Measurements from ENCODE around the gene ABCD4.

Gene ABCD4

DNA sequence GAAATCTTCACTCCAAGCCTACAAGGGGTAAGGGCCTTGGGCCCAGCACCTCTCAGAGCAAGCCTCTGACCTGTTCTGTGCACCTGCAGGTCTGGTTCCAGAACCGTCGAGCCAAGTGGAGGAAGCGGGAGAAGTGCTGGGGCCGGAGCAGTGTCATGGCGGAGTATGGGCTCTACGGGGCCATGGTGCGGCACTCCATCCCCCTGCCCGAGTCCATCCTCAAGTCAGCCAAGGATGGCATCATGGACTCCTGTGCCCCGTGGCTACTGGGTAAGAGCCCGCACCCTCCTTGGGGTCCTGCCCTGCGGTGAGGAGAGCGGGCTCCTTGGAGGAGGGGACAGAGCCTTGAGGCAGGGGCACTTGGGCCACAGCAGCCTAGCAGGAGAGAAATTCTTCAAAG, 43.2 kb downstream of the ABCD4 start:
- no peak for DNase-seq (ENCODE audit: low read depth)

DNA sequence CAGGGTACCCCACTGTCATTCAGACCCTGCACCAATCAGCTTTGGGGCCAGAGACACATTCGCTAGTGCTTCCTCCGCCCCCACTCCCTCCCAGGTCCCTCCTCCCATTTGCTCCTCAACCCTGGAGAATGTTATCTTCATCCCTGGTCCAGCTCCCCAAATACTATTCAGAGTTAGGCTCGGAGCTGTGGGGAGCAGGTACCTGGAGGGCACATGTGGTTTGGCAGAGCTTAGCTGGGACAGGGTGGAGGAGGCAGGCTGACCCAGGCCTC, 44.0 kb downstream of the ABCD4 start:
- no peak for DNase-seq (ENCODE audit: low read depth)

DNA sequence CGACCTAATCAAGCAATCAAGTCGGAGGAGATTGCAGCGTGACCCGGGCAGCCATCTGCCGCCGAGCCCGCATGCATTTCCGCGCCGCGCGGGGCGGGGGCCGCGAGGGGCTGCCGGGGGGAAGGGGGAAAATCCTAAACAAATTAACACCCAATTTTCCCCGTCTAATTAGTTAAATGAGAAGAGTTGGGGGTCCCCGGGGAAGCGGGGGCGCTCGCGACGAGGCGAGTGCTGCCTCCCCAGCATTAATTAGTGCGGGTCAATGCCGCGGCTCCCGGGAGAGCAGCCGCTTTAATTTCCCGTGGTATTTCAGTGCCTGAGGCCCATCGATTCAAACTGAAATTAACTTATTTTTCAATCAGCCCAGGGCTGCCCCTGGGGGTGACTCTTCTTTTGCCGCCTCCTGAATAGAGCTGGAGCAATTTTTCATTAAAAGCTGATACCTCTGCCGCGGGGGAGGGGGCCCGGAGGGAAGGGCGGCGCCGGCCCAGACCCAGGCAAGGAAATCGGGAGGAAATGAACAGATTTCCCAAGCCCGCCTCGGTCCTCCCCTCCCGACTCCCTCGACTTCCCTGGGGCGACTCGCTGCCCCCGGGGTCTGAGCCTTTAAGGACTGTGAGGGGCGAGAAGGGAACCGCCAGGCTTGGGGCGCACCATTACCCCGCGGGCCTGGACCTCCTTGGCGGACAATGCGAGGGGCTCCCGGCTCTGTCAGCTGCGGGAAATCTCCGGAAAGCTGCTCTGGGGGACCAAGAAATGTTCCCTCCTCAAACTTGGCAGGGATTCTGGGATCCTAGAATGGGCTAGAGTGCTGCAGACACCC, 44.6 kb downstream of the ABCD4 start:
- DNase-seq (ENCODE audit: low read depth), result no peak

DNA sequence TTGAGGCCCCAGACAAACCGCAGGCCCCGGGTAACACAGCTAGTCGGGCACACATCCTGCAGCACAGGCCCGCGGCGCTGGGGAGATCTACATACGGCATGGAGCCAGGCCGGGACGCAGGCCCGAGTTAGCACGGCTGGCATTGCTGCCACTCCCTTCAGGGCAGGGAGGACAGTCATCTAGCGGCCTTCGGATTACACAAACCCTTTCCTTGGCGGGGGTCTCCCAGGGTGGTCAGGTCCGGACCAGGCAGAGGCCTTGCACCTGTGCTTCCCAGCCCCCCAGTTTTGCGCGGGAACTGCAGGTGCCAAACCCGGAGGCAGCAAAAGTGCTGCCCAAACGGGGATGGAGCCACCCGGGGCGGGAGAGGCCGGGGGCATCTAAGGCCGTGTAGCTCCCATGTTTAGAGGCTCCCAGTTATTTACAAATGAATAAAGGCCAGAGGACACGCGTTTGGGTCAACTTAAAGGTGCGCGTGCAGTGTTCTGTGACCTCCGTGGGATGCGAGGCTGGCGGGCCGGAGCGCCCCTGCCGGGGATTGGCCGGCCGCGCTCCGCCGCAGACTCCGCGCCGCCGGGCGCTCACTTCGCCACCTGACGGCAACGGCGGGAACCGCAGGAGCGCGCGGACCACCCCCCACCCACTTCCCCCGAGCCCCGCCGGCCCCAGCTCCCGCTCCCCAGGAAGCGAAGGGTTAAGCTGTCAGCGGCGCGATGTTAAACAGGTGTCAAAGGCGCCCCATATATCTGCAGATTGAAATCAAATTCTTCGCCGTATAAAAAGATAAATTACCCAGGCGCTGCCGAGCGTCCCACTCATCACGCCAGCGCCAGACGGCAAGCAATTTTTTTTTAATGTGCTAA, 45.4 kb downstream of the ABCD4 start:
- DNase-seq (ENCODE audit: low read depth), result peak; percentile 51

DNA sequence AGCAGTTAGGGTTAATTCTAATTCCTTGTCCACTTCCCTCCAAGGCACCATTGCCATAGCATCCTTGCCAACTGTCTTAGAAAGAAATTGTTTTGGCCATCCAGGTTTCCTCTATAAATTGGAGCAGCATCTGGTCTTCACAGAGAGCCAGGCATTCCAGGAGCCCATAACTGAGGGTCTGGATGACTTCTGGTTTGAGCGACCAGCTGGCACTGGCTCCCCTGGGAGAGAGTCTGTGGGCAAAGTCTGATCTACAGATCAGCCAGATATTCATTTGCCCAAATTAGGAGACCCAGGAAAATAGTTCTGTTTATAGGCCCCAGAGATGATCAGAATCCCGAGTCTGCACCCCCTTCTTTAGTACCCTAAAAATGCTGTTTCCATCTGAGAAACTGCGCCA, 47.5 kb downstream of the ABCD4 start:
- no peak for DNase-seq (ENCODE audit: low read depth)

DNA sequence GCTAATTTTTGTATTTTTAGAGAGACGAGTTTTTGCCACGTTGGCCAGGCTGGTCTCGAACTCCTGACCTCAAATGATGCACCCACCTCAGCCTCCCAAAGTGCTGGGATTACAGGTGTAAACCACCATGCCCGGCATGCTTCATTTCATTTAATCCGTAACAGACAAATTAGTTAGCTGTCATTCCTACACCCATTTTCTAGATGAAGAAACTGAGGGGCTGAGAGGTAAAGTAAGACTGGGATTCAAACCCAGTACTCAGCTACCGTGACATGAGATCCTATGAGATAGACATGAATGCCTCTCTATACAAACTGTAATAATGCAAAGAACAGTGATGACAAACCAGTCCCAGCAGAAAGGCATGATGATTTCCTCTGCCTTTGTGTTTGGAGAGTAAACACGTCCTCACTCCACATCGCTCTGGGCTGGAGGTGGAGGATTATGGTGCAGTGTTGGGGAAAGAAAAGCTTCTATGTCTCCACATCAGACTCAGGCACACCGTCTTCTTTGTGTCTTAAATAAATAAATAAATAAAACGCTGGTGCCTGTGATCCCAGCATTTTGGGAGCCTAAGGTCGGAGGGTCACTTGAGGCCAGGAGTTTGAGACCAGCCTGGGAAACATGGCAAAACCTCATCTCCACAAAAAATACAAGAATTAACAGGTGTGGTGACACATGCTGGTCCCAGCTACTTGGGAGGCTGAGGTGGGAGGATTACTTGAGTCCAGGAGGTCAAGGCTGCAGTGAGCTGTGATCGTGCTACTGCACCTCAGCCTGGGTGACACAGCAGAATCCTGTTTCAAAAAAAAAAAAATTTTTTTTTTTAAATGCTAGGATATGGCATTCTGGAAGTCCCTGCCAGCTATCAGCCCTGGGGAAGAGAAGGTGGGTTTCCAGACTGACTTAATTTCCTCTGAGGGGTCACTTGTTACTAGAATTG, 53.0 kb downstream of the ABCD4 start:
- DNase-seq (ENCODE audit: low read depth), result no peak

DNA sequence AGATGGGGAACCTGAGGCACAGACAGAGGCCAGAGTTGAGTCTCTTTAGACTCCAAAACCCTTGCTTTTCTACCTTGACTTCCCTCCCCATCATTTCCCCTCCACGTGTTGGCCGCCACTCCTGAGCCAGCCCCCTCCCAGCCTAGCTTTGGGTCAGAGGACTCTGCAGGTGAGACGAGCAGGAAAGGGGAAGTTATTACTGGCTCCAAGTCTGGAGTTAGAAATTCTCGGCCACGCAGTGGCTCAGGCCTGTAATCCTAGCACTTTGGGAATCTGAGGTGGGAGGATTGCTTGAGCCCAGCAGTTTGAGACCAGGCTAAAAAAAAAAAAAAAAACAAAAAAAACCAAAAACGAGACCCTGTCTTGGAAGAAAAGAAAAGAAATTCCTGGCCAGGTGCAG, 54.7 kb downstream of the ABCD4 start:
- no peak for DNase-seq (ENCODE audit: low read depth)

DNA sequence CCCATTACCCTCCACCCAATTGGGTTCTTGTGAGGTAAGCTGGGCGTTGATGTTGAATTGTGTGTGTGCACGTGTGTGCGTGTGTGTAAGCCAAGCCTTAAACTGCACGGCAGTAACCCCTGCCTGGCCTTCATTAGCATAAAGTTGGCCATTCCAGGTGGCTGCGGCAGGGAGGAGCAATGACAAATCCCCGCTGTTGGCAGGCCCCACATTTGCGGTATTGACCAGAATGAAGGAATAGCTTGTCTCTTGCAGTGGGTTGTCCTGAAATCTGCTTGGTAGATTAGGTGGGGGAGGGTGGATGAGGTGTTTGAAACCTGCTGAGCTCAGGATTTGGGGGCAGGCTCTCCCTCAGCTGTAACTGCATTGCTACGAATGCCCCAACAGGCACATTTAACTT, 56.2 kb downstream of the ABCD4 start:
- no peak for DNase-seq (ENCODE audit: low read depth)

DNA sequence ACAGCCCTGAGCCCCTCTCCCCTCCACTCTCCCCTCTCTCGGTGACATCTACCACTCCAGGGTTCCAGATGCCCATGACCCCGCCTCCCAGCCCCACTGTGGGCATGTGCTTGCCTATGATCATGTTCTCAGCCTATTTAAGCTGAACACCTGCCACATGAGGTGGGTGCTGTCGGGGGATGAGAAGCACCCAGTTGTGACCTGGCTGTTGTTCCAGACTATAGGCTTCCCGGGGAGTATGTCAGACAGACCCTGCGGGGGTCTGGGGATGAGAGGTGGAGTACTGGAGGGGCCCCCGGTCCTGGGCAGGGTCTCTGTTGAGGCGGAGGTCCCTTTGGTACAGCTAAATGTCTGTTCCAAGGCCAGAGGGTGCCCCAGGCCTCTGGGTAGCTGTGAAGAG, 57.4 kb downstream of the ABCD4 start:
- DNase-seq (ENCODE audit: low read depth), result no peak

DNA sequence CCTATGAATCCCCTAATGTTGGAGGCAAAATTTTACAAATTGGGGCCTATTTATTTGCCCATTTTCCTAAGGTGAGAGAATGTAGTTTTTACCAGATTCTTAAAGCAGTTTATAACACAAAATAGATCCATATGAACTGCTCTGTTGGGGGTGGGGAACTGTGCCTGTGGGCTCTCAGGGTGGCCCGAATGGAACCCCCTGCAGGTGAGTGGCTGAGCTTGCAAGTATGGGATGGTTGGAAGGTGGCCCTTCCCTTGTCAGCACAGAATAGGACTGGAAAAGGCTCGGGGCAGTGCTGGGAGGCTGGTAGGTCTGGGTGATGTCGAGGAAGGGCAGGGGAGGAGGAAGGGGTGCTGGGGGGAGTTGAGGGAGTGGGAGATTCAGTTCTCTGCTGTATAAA, 58.6 kb downstream of the ABCD4 start:
- DNase-seq (ENCODE audit: low read depth), result no peak

DNA sequence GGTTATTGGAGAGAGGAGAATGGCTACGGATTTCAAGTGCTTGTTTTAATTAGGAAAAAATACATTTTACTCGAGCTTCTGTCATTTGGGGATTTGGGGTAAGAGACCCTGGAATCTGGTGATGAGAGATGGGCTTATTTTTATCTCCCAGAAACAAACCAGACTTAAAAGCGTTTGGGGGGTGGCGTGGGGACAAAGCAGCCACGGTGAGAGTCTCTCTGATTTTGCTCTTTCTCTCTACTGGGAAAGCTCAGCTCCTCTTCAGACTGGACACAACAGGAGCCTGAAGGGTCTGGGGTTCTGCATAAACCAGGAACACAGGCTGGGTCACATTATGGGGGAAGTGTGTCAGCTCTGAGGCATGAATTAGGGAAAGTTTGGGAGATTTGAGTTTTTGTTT, 59.7 kb downstream of the ABCD4 start:
- DNase-seq (ENCODE audit: low read depth), result no peak

DNA sequence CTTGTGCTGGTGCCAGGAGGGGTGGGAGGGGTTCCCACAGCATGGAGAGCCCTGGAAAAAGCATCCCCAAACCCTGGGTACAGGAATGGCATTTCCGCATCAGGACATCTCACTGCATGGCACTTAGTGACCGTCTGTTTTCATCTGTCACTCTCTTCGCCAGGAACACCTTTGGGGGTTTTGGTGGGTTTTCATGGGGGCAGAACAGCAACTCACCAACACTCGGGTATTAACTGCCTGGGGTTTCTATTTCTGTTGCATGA, 60.0 kb downstream of the ABCD4 start:
- no peak for DNase-seq (ENCODE audit: low read depth)

DNA sequence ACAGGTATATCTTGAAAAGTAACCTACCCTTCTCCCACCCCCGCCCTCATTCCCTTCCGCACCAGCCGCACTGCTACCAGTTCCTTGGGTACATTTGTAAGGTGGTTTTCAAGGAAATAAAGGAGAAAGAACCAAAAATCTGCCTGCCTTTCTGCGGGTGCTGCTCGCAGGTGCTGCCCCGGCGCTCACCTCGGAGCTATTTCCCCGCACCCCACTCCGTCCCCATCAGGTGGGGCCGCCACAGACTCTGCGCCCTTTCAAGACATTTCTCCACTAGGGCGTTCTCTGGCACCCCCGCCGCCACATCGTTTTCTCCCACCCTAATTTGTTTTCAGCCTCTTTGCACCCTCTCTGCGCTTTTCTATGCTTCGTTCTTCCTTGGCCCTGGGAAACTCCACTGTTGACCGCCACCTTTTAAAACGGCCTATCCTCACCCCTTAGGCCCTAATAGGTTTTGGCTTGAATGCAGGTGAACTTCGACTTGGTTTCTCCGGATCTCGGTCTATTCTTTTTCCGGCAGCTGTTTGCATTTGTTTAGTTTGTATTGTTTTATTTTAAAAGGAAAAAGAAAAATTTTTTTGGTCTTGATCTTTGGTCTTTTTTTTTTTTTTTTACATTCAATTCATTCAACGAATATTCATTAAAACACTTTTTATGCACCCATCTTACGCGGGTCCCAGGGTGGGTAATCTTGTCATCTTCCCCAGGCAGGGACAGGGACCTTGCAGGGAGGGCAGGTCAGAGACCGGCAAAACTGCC, 60.5 kb downstream of the ABCD4 start:
- no peak for DNase-seq (ENCODE audit: low read depth)

DNA sequence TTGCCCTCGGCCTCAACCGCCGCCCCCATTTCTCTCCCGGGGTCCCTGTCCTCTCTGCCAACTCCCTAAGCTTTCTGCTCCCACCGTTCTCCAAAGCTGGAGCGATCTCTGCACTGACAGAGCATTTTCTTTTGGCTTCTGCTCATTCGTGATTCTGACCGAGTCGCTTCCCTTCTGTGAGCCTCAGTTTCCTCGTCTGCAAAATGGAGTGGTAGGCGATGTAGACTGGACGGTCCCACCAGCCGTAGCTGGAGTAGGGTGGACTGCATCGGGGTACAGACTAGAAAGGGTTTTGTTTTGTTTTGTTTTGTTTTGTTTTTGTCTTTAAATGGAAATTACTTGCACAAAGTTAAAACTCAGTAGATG, 61.1 kb downstream of the ABCD4 start:
- DNase-seq (ENCODE audit: low read depth), result no peak

DNA sequence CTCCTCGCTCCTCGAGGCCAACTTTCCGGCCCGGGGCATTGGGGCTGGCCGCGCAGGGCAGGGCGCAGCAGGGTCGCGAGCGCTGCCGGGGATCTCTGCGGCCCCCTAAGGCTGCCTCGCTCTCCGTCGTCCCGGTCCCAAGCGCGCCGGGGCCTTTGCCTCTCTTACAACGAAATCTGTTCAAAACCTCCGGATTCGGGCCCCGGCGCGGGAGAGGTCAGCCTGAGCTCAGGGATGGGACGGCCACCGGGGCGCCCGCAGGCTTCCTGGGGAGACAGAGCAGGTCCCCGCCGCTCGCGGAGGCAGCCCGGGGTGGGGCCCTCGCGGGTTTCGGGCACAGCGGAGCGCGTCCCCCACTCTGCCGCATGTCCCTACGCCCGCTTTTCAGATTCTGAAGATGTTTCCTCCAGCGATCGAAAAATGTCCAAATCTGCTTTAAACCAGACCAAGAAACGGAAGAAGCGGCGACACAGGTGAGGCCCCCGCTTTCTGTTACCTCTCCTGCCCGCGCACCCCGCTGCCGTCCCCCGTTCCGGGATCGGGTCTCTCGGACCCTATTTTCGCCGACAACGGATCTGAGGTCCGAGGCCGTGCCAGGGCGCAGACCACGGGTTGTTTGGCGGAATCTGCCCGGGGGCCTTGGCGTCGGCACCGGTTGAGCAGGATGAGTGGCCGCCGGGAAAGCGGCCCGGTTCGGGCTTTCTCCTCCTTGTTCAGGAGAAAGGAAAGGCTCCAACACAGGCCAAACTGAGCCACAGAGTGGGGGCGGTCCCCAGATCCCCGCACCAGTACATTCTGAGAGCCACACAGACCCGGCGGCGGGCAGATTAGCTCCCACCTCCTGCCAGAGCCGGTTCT, 61.7 kb downstream of the ABCD4 start:
- DNase-seq (ENCODE audit: low read depth), result no peak

DNA sequence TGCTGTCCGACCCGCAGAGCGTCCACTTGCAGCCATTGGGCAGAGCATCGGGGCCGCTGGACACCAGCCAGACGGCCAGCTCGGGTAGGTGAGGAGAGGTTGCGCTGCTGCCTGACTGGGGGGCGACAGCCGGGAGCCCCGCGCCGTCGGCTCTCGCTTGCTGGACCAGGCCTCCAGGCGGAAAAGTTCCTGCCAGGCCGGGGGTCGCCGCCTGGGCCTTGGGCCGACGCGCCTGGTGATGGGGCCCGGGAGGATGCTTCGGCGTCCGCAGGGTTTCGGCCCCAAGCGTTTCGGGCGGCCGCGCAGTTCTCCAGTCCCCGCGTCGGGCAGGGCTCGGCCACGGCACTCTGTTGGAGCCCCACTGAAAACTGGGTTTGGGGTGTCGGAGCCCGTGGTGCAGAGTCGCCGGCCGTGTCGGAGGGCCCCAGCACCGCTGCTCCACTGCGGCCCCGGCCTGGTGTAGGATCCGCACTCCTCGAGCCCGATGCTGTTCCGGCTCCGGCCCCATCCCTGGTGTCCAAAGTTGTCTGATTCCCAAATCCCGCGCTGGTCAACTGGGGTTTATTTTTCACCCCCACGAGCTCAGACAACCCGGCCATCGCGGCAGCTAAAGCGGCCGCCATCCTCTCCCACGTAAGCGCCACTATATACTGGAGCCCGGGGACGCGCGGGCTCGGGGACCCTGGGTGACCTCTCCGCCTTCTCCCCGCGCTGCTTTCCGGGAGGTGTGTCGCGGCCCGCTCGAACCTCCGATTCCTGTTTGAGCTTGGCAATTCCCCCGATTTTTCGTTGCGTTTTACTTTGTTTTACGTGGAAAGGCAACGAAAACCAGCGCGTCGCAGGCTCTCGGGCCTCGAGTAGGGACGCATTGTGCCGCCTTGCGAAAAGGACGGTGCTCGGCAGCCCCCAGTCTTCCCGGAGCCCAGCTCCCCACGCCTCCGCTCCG, 62.6 kb downstream of the ABCD4 start:
- no peak for DNase-seq (ENCODE audit: low read depth)

DNA sequence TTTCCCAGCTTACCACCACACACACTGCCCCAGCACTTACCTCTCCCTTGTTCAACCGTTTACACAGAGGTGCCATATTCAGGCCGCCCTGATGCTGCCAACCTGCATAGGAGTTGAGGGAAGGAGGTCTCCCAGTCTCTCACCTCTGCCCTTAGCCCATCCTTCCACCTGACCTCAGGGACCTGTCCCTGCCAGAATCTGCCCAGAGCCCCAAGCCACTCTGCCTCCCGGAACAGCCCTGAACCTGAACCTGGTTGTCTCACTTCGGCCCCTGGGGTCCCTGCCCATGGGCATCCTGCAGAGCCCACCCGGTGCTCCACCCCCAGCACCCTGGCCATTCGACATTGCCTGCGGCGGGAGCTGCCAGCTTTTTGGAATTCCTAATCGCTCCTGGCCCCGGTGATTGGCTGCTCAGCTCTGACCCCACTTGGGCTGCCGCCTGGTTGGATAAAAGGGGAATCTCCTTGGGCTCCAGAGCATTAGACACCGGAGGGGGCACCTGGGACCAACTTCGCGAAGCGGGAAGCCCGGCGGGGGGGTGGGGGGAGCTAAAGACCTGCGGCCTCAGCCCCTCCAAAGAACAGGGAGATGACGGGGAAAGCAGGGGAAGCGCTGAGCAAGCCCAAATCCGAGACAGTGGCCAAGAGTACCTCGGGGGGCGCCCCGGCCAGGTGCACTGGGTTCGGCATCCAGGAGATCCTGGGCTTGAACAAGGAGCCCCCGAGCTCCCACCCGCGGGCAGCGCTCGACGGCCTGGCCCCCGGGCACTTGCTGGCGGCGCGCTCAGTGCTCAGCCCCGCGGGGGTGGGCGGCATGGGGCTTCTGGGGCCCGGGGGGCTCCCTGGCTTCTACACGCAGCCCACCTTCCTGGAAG, 63.5 kb downstream of the ABCD4 start, which contains the start of gene VSX2:
TSS of gene VSX2 (plus strand) at position 476 of the 874 bp plus-strand sequence. CDS start at position 589, 113 bp downstream.
- DNase-seq (ENCODE audit: low read depth), result no peak

DNA sequence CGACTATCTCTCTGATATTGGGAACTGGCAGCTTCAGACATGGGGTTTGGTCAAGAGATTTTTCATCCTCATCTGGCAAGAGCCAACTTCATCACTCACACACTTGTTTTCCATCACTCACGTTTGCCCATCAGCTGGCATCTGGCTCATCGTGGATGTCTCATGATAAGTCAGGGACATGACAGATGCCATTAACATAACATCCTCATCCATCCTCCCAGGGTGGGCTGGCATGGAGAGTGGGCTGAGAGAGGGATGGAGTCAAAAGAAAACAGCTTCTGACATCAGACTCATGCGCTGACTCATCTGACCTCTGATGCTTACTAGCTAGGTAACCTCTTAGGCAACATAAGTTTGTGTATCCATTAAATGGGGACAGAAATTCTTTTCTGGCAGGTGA, 65.3 kb downstream of the ABCD4 start:
- no peak for DNase-seq (ENCODE audit: low read depth)

Measured in activated T-cell treated with anti-CD3 and anti-CD28 coated beads for 24 hours (primary cell).